Hindlimb muscle (tissue), 1 donor: ENCODE data around the gene MBP. TPM values are rescaled to one million over a fixed set of nuclear protein-coding genes. Genes with fewer than 3 reads are reported as not detected.

ENCODE experiments used
- DNase-seq: peaks from one replicate; pipeline ENCODE4 v3.0.0-alpha.2; 2013
- polyA plus RNA-seq: library from polyadenylated mRNA; unstranded; fragments of 120-200 nt; gene quantifications from one replicate; pipeline ENCODE4 v1.2.1, GENCODE V29; 2013; ENCODE audit not compliant: insufficient read length

The MBP gene
- polyA plus RNA-seq, 1 donor = 18.5 TPM

DNA sequence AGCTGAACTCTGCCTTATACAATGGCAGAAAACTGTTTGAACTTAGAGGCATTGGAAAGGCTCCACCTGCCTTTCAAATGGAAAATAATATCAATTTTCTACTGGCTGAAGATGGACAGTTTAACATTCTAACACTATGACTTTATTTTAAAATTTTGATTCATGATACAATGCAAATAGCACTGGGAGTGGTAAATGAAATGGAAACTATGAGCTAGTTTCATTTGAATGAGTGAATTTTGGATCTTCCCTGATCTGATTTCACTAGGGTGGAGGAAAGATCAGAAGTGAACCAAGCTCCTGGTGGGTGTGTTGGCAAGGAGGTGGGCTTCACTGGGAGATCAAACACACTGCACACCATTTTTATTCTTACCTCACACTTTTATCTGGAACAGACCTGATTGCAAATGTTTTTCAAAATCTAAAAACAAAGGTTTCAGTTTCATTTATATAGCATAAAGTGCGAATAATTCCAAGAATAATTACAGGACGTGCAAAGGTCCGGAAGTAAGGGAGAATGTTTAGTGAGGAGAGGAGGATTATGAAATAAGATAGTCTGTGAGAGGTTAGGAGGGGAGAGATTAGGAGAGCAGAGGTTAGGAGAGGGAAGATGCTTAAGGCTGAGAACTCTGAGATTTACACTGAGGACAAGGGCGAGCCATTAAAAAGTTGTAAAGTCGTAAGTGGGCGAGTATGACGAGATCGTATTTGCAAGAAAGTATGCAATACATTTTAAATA lies 18.6 kb upstream of the MBP start:
- no peak for DNase-seq

DNA sequence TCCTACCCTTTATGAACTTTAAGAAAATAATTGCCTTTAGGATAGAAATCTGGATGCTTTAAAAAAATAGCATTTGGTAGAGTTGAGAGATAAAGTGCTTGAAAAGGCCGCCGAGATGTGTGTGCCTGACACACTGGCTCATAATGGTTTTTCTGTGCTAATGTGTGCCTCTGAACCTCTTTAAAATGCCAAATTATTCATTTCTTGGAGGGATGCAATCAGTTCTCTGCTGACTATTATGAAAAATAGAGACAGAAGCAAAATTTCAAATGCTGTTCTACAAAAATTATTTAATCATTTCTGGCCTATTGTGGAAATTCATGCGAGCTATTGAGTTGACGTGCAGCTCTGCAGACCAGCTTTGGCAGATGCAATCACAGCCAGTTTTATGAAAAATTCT lies 18.0 kb upstream of the MBP start:
- no peak for DNase-seq

DNA sequence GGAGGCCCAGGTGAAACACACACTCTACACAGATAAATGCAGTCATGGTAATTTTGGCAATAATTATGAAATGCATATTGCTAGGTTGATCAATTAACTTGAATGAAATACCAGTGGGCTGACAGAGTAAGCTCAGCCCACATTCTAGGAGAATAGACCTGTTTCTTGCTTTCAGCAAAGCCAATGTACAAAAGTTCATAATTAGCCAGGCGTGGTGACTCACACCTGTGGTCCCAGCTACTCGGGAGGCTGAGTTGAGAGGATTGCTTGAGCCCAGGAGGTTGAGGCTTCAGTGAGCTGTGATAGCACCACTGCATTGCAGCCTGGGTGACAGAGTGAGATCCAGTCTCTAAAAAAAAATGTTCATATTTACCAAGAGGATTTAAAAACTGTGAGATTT lies 15.7 kb upstream of the MBP start:
- DNase-seq = no peak

DNA sequence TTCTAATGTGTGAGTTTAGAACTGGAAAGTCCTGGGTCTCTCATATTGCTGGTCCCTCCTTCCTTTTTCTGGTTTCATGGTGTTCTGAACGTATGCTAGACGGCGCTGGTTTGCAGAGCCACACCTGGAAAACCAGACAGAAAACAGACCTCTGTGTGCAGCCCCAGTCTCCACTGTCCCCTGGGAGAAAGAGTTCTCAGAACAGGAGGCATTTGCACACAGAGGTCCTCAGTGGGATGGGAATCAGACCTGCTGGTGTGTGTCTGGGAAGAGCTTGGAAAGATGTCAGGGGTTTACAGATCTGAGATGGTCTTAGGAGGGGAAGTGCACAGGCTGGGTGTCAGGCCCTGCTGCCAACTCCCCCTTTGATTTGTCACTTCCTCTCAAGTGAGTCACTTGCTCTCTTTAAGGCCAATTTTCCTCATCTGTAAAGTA lies 14.9 kb upstream of the MBP start:
- no peak for DNase-seq

DNA sequence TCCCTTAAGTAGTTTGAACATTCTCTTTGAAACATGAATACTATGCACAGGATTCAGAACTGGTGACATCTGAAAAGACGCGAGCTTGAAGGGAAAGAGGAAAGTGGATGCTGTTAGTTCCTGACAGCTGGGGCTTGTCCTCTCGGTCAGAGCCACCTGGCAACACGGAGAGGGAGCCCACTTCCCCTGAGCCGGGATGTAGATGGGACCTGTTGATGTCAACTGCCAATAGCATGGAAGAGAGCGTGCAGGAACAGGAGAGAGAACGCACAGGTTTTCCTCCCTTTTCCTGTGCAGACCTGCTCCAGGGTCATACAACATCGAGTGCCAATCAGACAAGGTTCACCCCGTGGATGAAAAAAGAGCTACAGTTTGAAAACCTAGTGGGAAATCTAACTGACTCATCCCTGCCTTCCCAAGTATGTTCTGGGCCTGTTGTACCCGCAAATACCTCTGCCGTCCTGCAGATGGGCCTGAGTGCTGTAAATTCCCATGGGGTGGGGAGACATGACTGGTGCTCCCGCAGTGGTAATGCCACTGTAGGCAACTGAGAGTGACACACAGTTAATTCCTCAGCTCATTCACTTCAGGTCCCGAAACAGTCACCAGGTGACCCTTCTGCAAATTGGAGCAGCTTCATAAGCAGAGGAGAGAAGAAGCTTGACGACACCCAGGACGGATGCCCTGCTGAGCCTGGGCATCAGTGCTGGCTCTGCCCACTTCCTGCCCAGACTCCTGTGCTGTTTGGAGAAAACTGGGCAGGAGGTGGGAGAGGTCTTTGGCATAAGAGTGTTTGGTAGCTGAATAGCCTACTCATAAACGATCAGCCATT lies 13.9 kb upstream of the MBP start:
- no peak for DNase-seq

DNA sequence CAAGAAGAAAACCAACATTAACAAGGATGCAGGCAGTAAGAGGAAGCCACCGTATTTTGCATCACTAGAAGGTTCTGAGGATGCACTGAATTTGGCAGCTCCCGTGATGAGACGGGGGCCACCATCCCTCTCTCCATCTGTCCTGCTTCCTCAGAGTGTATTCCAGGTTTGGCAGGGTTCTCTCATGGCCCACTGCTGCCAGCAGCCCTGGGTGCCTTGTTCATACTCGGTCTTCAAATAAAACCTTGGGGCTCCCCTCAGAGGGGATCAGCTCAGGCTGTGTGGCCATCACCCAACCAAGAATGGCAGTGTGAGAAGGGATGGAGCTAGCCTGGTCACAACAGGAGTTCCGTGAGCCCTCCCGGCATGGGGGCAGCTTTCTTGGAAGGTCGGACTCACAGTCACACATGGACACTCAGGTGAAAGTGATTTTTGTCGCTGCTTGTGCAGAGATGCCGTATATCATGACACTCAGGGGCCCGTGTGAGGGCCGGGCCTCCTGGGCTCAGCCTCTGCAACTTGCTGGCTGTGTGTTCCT lies 12.8 kb upstream of the MBP start:
- DNase-seq = no peak

DNA sequence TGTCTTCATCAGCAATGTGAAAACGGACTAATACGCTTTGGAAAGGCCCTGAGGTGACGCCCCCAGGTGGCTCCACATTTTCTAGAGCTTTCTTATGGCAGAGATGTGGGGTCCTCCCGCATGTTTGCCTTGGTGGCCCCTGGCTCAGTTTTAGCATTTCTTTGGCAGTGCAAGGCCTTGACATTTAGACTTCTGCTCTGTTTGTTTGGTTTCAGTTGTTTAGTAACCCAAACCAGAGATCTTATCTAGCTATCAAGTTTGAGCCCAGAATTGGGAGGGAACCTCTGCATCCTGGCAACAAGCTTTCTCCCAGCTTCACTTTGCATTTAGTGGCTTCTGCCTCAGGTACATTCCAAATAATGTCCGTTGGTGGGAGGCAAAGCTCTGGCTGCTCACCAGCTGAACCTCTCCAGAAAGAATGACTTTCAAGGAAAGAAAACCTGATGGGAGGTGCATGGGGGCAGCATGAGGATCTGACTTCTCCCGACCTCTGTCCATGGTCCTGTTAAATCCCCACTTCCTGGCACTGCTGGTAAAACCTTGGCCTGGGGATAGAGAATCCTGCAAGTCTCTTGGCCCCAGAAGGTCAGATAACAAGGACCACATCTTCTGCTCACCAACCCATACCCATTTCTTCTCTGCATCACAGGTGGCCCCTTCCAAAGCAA lies 12.0 kb upstream of the MBP start:
- DNase-seq = no peak

DNA sequence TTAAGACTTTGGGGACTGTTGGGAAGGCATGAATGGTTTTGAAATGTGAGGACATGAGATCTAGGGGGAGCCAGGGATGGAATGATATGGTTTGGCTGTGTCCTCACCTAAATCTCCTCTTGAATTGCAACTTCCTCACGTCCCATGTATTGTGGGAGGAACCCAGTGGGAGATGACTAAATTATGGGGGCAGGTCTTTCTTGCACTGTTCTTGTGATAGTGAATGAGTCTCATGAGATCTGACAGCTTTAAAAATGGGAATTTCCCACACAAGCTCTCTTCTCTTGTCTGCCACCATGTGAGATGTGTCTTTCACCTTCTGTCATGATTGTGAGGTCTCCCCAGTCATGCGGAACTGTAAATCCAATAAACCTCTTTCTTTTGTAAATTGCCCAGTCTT lies 11.5 kb upstream of the MBP start:
- DNase-seq = no peak

DNA sequence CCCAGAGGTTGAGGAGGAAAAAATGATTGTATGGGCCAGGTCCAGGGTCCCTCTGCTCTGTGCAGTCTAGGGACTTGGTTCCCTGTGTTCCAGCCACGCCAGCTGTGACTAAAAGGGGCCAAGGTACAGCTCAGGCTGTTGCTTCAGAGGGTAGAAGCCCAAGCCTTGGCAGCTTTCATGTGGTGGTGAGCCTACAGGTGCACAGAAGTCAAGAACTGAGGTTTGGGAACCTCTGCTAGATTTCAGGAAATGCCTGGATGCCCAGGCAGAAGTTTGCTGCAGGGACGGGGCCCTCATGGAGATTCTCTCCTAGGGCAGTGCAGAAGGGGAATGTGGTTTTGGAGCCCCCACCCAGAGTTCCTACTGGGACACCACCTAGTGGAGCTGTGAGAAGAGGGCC lies 10.6 kb upstream of the MBP start:
- DNase-seq = no peak

DNA sequence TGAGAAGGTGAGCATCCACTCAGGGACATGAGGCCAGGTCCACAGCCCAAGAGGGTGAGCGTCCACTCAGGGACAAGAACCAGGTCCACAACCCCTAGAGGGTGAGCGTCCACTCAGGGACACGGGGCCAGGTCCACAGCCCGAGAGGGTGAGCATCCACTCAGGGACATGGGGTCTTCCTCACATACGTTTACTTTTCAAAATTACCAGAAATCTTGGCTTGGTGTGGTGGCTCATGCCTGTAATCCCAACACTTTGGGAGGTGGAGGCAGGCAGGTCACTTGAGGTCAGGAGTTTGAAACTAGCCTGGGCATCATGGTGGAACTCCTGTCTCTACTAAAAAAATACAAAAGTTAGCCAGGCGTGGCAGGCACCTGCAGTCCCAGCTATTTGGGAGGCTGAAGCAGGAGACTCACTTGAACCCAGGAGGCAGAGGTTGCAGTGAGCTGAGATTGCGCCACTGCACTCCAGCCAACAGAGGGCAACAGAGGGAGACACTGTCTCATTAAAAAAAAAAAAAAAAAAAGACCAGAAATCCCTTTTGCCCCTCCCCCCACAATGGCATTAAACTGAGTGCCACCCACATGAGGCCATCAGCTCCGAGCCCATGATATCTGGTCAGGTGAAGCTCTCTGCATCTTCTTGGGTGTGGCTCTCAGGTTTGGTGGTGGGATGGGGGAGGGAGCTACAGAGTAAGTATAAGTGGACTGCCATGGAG lies 9.0 kb upstream of the MBP start:
- no peak for DNase-seq

DNA sequence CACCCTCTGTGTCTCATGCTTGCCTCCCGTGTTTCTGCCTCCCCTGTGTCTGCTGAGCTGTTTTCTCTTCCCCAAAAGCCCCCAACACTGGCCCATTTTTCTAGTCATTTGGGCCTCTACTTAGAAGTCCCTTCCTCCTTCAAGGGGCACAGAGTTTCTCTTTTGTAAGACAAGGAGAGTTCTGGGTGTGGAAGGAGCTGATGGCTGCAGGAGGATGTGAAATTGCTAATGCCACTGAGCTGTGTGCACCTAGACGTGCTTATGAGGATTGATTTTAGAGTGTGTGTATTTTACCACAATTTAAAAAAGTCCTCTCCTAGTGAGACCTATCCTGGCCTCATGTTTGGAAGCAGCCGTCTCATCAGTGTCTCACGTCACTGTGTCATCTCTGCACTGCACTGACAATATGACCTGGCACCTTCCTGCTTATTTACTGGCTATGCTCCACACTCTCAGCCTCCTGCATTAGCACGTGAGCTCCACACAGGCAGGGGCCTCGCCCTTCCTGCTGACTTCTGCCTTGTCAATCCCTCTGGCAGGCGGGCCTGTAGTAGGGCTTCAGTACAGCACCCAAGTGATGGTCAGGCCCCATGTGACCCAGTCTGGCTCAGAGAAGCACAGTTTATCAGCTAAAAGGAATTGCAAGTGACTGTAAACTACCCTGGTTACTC lies 8.0 kb upstream of the MBP start:
- DNase-seq = no peak

DNA sequence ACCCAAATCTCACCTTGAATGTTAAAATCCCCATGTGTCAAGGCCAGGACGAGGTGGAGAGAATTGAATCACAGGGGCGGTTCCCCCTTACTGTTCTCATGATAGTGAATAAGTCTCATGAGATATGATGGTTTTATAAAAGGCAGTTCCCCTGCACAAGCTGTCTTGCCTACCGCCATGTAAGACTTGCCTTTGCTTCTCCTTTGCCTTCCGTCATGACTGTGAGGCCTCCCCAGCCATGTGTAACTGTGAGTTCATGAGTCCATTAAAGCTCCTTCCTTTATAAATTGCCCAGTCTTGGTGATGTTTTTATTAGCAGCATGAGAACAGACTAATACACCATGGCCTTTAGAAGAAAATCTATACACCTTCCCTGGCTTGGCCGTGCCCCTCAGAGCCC lies 7.4 kb upstream of the MBP start:
- no peak for DNase-seq

DNA sequence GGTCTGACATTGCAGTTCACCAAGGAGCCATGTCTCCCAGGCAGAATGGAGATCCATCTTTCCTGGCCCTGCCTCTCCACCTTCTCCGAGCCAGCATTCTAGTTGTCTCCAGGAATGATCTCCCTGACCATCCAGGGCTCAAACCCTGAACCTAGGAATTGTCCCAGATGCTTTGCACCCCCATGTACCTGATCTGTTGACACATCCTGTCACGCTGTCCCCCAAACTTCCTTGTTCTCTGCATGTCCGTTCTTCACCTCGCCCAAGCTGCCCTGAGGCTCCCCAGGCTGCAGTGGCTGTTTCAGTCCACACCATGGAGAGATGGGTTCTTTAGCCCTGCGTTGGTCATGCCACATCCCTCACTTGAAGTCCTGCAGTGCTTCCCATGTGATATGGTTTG lies 7.0 kb upstream of the MBP start:
- no peak for DNase-seq

DNA sequence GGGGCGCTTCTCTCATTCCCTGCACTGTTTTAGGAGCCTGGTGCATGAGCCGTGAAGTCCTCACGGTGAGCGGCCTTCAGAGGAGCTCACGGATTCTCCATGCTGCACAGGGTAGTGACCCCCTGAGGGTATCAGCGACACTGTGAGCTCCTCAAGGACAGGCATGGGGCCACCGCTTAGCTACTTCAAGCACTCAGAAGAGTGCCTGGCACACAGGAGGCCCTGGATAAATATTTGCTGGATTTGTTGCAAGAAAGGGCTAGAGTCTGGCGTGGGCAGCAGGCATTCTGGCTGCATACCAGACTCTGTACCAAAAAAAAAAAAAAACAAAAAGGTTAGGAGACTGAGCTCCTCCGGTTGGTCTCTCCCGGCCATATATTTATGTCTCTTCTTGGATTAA lies 5.7 kb upstream of the MBP start:
- DNase-seq = no peak

DNA sequence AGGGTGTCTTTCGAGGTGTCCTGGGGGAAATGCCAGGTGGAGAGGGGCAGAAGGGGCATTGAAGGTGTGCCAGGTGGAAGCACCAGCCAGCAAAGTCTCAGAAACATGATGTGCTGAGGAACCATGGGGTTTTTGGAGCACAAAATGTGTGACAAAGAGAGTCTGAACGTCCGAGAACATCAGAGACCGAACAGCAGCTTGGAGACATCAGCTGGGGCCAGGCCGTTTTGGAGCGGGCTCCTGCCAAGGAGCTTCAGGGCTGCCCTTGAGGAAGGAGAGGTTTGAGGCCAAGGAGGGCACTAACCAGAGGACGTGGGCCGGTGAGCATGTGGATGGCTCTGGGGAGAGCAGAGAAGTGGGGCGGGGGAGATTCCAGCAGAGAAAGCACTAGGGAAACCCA lies 5.3 kb upstream of the MBP start:
- DNase-seq = no peak

DNA sequence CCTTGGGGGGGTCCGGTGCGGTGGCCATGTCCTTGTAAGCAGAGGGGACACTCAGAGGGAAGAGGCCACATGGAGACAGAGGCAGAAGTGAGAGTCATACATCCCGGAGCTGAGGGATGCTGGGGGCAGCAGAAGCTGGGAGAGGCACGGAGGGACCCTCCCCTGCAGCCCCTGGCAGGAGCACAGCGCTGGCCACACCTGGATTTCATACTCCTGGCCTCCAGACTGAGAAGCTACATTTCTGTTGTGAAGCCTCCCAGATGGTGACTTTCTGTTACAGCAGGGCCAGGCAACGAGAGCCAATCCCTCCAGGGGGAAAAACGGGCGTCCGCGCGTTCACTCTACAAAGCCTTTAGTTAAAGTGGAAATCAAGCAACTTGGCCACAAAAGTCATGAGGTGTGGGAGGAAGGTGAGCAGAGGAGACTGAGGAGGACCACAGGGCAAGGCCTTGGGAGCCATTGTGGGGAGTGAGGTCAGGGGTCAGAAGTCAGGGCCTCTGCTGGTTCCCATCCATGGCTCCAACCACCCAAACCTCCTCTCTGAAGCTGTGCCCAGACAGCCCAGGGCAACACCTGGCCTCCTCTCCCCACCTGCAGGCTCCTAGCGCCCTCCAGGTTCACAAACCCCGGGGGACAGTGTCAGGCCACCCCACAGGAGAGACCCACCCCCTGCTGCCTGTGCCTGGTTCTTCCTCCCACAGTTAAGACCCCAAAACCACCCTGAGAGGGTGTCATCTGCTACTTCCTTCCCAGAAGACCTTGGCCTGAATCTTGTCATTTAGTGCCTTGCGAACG lies 4.5 kb upstream of the MBP start:
- no peak for DNase-seq

DNA sequence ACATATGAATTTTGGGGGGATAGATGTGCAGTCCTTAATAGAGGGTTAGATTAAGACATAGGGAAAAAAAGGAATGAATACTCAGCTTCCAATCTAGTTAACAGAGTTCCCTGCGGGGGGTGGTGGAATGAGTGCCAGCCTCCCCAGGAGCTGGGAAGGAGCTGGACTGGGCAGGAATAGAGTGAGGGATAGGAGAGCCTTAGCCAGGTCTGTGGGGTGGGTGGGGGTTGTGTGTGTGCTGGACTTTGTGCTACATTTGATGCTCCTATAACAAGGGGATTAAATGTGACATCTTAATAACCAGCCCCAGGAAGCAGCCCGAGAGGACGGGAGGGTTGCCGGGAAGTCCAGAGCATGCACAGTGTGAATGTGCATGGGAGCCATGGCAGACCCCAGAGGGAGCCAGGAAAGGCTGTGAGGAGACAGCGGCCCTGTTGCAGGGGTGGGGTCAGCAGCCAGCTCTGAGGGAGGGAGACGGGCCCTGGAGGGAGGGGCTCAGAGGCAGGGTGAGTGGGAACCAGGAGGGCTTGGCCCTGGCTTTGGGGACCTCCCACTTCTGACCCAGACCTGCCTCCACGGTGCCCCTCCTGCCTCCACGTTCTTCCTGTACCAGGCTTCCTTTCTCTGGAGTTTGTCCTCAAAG lies 3.6 kb upstream of the MBP start:
- no peak for DNase-seq

DNA sequence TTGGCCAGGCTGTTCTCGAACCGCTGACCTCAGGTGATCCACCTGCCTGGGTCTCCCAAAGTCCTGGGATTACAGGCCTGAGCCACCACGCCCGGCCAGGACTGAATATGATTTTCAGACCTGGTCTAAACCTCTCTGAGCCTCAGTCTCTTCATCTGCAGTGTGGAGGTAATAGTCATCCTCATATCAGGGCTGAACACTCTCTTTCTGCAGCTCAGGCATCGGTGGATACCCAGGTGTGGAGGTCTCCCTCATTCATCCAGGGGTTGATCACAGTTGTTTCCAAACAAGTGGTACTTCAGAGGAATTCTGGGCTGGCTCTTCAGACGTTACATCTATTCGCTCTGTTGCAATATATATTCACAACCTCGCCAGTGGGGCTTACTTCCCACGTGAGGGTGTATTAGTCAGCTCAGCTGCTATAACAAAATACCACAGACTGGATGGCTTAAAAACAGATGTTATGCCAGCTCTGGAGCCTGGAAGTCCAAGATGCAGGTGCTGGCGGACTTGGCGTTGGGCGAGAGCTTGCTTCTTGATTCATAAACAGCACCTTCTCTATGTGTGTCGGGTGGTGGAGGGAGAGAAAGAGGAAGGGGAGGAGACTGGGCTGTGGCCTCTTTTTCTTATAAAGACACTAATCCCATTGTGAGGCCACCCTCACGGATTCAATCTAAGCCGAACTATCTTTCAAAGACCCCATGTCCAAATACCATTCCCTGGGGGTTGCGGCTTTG lies 2.9 kb upstream of the MBP start:
- DNase-seq = no peak

DNA sequence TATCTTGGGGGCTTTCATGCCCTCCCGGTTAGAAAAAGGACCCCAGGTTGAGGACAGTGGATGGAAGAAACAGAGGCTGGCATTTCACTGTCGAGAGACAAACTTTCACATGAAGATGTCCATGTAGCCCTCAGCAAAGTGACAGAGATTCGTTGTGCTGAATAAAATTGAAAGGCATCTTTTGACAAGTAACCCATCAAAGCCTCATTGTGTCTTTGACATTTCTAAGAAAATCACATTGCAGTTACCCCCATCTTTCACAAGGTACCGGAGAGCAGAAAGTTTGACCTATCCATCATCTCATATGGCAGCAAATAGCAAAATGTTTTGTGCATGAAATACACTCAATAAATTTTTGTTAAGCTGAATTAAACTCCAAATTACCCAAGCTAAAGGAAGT lies 2.0 kb upstream of the MBP start:
- DNase-seq = no peak
